Effector CD4-positive, alpha-beta T cell (primary cell): Measurements from ENCODE around the gene TMEM151A.
"Not testable (repeated sequence)": the region's sequence is repeated elsewhere in the genome, so short reads cannot be mapped to it uniquely, and the experiment has no call there.

Experiments used
- DNase-seq: peaks from one replicate; pipeline ENCODE4 v3.0.0-alpha.2; 2020

Gene TMEM151A

GRCh38 chr11:66310324-66310723 is 18.6 kb downstream of the TMEM151A start:
- no peak for DNase-seq

- not testable (repeated sequence) for DNase-seq
Observed at GRCh38 chr11:66310803-66311440, 19.2 kb downstream of the TMEM151A start.

- no peak for DNase-seq
Observed at GRCh38 chr11:66311470-66311964, 19.8 kb downstream of the TMEM151A start.

GRCh38 chr11:66311965-66312548 is 20.4 kb downstream of the TMEM151A start:
- peak; percentile 96 for DNase-seq

- DNase-seq: peak; percentile 99
Observed at GRCh38 chr11:66312549-66313320, 21.0 kb downstream of the TMEM151A start.

- no peak for DNase-seq
Observed at GRCh38 chr11:66313321-66314185, 21.9 kb downstream of the TMEM151A start.

GRCh38 chr11:66314186-66314501 is 22.4 kb downstream of the TMEM151A start:
- no peak for DNase-seq

- no peak for DNase-seq
Observed at GRCh38 chr11:66314561-66315497, 23.1 kb downstream of the TMEM151A start.

GRCh38 chr11:66315498-66315885 is 23.8 kb downstream of the TMEM151A start:
- DNase-seq: no peak

- DNase-seq: no peak
Observed at GRCh38 chr11:66315921-66316811, 24.5 kb downstream of the TMEM151A start.

GRCh38 chr11:66316849-66317251 is 25.2 kb downstream of the TMEM151A start, which contains the start of gene CD248:
Gene CD248, minus strand, starts transcription at chr11:66317044. Its CDS starts 17 bp downstream, at chr11:66317027.
- DNase-seq: no peak

- DNase-seq: no peak
Observed at GRCh38 chr11:66317322-66317722, 25.6 kb downstream of the TMEM151A start.

GRCh38 chr11:66317723-66318599 is 26.3 kb downstream of the TMEM151A start:
- peak; percentile 47 for DNase-seq

- no peak for DNase-seq
Observed at GRCh38 chr11:66318600-66318970, 26.9 kb downstream of the TMEM151A start.

GRCh38 chr11:66320289-66320688 is 28.6 kb downstream of the TMEM151A start:
- DNase-seq: not testable (repeated sequence)

- DNase-seq: not testable (repeated sequence)
Observed at GRCh38 chr11:66320748-66321147, 29.1 kb downstream of the TMEM151A start.

GRCh38 chr11:66321606-66322005 is 29.9 kb downstream of the TMEM151A start:
- no peak for DNase-seq

- no peak for DNase-seq
Observed at GRCh38 chr11:66322732-66323427, 31.2 kb downstream of the TMEM151A start.

- no peak for DNase-seq
Observed at GRCh38 chr11:66323684-66324083, 32.0 kb downstream of the TMEM151A start.
